NCI-H82 treated with DMSO at 0.1 percent for 48 hours (cell line): ENCODE data around the gene UBE2D1.

Experiments used
- DNase-seq: peaks from one replicate; lab custom pipeline; 2025; ENCODE audit not compliant: unreplicated experiment; lab: John Stamatoyannopoulos, UW

The UBE2D1 gene

DNA sequence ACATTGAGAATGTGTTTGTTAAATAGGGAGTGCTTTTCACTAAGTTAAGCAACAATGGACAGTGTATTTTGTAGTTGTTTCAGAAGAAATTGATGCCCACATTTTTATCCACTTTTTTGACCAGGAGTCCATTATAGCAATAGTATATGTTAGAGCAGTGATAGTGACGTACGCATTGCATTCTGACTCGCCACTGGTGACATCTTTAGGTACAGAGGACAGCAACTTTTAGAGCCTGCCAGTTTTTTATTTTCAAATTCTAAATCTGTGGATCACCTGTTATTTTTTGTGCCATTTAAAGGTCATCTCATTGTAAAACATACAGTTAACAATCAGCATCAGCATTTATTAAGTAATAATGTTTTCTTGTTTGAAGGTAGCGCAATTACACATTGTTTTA lies 1.4 kb downstream of the UBE2D1 start:
- DNase-seq: no peak

GRCh38 chr10:58341422-58341821 lies 6.6 kb downstream of the UBE2D1 start:
- no peak for DNase-seq

- no peak for DNase-seq
Measured at GRCh38 chr10:58341947-58342346, 7.1 kb downstream of the UBE2D1 start.

- DNase-seq: no peak
Measured at GRCh38 chr10:58347967-58348366, 13.2 kb downstream of the UBE2D1 start.

DNA sequence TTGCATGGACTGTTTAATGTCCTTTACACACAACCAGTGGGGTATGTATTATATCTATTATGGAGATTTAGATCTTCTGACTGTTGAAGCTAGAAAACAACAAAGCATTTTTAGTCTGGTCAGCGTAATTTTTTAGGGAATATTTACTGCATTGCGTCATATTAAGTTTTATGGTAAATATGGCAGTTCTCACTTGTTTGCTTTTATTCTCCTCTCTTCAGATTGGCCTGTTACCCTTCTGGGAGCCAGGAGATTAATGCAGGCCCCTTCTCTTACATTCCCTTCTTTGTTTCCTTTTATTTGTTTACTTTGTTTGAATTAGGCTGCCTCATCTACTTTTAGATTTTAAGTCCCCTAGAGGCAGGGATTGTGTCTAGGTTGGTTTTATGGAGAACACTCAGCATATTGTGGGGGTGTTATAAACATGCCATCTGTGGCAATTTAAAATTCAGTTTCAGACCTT lies 13.8 kb downstream of the UBE2D1 start:
- DNase-seq: no peak

GRCh38 chr10:58350023-58350422 lies 15.2 kb downstream of the UBE2D1 start:
- no peak for DNase-seq

GRCh38 chr10:58350619-58351323 lies 16.0 kb downstream of the UBE2D1 start:
- DNase-seq: no peak

- no peak for DNase-seq
Measured at GRCh38 chr10:58351616-58352578, 17.1 kb downstream of the UBE2D1 start.

GRCh38 chr10:58352956-58353610 lies 18.3 kb downstream of the UBE2D1 start:
- DNase-seq: no peak

- no peak for DNase-seq
Measured at GRCh38 chr10:58356756-58357155, 21.9 kb downstream of the UBE2D1 start.

DNA sequence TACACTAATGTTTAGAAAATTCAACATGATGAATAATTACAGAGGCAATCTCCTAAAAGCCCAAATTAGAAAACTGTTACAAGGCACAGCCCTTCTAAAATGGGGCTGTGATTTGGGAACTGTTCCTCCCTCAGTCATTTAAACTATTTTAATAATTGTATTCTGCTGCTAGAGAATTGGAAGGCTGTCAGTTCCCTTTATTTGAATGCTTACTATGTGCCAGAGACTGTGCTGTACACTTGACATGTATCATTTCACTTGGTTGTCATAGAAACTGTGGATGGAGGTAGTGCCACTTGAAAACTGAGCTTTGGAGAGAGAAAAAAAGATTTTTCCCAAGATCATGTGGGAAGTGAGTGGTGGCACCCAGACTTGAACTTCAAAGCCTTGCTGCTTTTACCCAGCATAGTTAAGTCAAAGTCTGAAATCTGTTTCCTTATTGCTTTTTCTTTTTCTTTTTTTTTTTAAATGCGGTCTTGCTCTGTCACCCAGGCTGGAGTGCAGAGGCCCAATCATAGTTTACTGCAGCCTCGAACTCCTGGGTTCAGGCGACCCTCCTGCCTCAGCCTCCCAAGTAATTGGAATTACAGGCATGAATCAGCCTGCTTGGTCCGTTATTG lies 23.6 kb downstream of the UBE2D1 start:
- DNase-seq: no peak

GRCh38 chr10:58358947-58359346 lies 24.1 kb downstream of the UBE2D1 start:
- no peak for DNase-seq

GRCh38 chr10:58359541-58359940 lies 24.7 kb downstream of the UBE2D1 start:
- DNase-seq: no peak

GRCh38 chr10:58360412-58361004 lies 25.7 kb downstream of the UBE2D1 start:
- DNase-seq: no peak

GRCh38 chr10:58361353-58361752 lies 26.5 kb downstream of the UBE2D1 start:
- DNase-seq: no peak

GRCh38 chr10:58362027-58362789 lies 27.4 kb downstream of the UBE2D1 start:
- no peak for DNase-seq

- DNase-seq: no peak
Measured at GRCh38 chr10:58367069-58367468, 32.3 kb downstream of the UBE2D1 start.

GRCh38 chr10:58371473-58371872 lies 36.7 kb downstream of the UBE2D1 start:
- no peak for DNase-seq

DNA sequence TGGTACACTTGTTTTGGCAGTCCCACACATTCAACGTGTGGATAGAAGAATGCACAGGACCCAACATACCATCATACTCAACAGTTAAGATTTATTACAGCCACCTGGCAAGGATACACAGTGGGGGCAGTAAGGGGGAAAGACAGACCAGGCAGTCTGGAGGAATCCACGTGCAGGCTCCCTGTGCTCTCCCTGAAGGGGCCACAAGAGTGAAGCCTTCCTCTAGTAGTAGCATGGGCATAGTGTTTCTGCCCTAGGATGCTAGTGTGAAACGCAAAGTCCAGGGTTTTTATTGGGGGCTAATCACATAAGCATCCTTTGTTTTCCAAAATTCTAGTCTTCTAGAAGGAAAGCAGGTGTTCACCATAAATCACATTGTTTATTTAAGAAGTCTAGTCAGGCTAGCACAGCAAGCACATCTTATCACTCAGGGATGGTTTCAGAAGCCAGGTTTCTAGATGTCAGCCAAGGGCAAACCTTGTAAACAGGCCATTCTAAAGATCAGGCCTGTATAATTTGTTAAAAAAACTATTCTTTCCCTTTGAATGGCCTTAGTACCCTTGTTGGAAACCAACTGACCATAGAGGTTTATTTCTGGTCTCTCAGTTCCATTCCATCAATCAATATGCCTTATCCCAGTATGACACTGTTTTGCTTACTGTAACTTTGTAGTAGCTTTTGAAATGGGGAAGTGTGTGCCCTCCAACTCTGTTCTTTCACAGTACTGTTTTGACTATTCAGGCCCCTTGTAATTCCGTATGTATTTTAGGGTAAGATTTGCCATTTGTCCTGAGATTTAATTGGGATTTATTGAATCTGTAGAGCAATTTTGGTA lies 38.0 kb downstream of the UBE2D1 start:
- DNase-seq: no peak
